GM12891 (cell line): Measurements from ENCODE around the gene PCDH8.

Source experiments
- POLR2A ChIP-seq: IDR thresholded peaks from 2 replicates; pipeline ENCODE4 v1.6.1; 2011; ENCODE audit warnings: low read depth, low read length, control low read depth
- SPI1 ChIP-seq: IDR thresholded peaks from 2 replicates; pipeline ENCODE4 v1.6.1; 2011; ENCODE audit warnings: low read depth, low read length, control low read depth

DNA sequence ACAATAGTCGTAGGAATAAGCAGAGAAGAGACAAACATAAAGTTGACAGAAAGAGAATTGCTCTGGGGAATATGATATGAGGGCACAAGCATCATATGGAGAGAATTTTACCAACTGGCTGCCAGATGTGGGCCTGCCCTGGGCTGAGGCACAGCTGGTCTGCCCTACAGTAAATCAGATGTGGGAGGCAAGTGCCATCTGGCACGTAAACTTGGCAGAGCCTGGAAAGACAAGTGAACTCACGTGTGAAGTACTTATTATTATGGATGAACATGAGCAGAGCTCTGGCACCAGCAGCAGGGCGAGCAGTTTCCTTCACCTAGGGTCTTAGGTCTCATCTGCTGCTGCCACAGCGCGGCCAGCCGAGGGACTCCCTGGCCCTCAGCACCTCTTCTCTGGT is 20.6 kb downstream of the PCDH8 start:
- TF ChIP-seq POLR2A (no peak), SPI1 (no peak)
